ENCODE data around the gene CDK14.

- TF ChIP-seq CTCF (IDR thresholded peaks at IDR 0.05) (no peak), POLR2A (IDR thresholded peaks at IDR 0.05) (no peak)
These were observed 228.5 kb downstream of the CDK14 start for GRCh38 chr7:90824386-90825307.
